ENCODE measurements around the gene DDR2. TPM values are rescaled to one million over a fixed set of nuclear protein-coding genes. Genes with fewer than 3 reads are reported as not detected.

Gene DDR2
- total RNA-seq, 1 donor from 2014 or later: 1.3 TPM

DNA sequence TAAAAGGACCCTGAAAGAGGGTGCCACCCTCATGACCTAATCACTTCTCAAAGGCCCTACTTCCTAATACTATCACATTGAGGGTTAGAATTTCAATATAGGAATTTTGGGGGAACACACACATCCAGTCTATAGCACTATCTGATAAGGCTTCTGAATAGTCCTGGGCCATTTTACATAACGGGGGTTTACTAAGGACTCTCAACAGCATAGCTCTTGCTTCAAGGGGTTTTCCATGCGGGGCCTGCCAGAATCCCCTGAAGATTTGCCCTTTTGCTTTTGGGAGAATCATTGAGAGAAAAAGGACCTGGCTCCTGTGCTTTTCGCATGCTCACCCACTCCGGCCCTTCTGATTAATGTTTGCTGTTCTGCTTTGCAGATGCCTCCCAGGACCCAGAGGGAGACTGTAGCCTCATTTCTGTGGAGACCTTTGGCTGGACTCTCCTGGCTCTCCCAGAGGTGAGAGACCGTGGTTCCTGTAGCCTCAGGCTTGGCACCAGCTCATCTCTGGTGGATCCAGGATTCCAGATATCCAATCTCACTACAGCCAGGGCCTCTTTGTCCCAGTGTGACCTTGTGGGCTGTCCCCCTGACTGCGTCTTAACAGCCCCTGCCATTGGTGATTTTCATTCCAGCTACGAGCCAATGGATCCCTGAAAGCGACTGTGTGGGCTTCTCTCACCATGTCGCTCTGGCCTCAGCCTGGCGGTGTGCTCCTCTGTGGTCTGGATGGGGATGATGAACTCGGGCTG is 72.6 kb downstream of the DDR2 start:
- TF ChIP-seq, protein P1, sequence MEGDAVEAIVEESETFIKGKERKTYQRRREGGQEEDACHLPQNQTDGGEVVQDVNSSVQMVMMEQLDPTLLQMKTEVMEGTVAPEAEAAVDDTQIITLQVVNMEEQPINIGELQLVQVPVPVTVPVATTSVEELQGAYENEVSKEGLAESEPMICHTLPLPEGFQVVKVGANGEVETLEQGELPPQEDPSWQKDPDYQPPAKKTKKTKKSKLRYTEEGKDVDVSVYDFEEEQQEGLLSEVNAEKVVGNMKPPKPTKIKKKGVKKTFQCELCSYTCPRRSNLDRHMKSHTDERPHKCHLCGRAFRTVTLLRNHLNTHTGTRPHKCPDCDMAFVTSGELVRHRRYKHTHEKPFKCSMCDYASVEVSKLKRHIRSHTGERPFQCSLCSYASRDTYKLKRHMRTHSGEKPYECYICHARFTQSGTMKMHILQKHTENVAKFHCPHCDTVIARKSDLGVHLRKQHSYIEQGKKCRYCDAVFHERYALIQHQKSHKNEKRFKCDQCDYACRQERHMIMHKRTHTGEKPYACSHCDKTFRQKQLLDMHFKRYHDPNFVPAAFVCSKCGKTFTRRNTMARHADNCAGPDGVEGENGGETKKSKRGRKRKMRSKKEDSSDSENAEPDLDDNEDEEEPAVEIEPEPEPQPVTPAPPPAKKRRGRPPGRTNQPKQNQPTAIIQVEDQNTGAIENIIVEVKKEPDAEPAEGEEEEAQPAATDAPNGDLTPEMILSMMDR (conservative IDR thresholded peaks at IDR 0.05; ENCODE audit: low read depth, low read length): no peak
- H3K4me3 ChIP-seq (ENCODE audit: low read depth, low read length): no peak overlapping the region
- no peak for DNase-seq (ENCODE audit: low read depth)

DNA sequence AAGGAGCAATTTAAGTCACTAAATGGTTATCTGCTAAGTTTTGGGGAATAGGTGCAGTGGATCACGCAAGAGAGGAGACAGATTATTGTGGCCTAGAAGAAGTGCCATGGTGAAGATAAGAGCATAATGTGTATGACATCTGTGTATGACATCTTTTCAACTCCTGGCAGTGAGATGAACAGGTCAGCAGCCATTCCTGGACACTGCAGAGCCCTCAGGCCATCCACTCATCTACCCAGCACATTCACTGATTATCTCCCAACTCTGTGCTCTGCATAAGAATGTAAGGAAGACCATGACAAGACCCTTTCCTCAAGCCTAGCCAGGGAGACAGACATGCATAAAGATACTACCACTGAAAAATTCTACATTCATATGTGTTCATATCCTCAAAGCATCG is 73.7 kb downstream of the DDR2 start:
- TF ChIP-seq, protein P1 (conservative IDR thresholded peaks at IDR 0.05; ENCODE audit: low read depth, low read length): no peak
- no peak overlapping the region for H3K4me3 ChIP-seq (ENCODE audit: low read depth, low read length)

DNA sequence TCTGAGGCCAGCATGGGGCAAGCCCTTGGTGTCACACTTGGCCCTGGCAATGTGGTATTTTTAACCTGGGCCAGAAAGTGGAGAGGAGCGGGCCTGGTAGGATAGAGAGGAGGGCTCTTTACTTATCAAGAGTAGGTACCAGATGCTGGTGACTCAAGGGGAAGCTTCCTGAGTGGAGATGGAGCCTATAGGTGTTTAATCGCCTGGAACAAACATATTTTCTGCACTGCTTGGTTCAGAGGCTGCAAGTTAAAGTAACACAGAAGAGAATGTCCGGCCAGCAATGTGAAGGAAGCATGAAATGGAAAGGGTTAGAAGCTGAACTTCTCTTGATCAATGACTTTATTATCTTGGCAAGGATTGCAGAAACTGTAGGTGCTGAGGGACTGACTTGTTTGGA is 74.3 kb downstream of the DDR2 start:
- H3K4me3 ChIP-seq (ENCODE audit: low read depth, low read length): no peak overlapping the region
- DNase-seq (ENCODE audit: low read depth): no peak
- TF ChIP-seq, protein P1 (conservative IDR thresholded peaks at IDR 0.05; ENCODE audit: low read depth, low read length): no peak

More for the DNA sequence above, 73.7 kb downstream of the DDR2 start:
- DNase-seq (ENCODE audit: low read depth): no peak

DNA sequence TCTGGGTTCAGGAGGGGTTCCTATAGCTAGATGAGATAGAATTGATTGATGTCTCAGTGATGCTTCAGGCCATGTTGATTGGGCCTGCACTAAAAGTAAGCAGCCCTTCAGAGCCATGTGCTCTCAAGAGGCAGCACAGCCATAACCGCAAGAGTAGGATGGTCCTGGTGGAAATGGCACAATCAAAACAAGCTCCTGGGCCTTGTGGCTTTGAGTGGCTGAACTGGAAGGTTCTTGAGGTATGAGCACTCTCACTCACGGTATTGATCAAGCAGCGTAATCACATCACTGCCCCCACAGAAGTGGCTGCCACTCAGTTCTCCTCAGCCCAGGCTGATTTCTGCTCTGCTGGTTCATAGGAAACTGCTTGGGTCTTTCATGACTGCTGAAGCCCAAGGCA is 76.0 kb downstream of the DDR2 start:
- no peak for DNase-seq (ENCODE audit: low read depth)
- TF ChIP-seq, protein P1 (conservative IDR thresholded peaks at IDR 0.05; ENCODE audit: low read depth, low read length): no peak
- no peak overlapping the region for H3K4me3 ChIP-seq (ENCODE audit: low read depth, low read length)

DNA sequence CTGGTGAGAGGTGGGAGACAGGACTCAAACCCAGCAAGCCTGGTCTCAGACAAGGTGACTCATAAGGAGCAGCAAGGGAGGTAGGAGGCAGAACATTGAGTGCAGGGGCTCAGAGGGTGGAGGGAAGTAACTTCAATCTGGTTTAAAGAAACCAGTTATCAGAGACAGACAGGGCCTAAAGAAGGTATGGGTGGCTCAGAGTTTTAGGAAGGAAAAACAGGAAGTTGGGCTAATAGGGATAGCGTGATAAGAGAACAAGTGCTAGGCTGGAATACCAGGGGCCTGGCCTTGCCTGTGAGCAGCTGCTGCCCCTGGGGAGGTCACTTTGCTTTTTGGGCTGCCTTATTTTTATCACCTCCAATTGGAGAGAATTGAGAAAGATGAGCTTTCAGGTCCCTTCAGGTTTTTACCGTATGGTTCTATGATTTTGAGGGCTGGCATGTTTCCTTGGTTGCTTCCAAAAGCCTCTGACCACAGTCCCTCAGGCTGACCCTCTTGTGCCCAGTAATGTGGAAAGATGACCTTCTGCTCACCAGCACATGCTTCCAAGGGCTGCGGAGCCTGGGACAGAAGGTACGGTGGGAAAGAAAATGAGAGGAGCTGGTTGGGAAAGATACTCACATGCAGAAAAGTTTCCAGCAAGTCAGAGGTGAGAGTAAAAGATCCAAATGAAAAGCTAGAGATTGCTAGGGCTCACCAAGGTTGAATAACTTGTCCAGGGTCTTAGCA is 77.0 kb downstream of the DDR2 start:
- no peak overlapping the region for H3K4me3 ChIP-seq (ENCODE audit: low read depth, low read length)
- no peak for DNase-seq (ENCODE audit: low read depth)
- TF ChIP-seq, protein P1 (conservative IDR thresholded peaks at IDR 0.05; ENCODE audit: low read depth, low read length): no peak

DNA sequence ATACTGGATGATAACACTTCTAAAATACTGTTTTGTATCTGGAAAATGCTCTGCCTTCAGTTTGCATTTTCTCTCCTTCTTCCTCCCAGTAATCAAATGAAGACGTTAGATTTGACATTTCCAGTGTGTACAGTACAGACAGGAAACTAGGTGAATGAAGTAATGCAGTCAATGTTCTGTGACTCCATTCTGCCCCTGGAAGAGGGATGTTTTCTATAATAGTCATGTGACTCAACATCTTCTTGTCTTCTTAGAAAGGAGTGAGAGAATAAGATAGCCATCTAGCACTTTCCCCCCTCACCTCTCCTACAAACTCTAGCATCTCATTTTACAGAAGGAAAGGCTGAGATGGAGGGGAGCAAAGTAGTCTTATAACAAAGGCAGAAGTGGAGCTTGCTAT is 77.6 kb downstream of the DDR2 start:
- H3K4me3 ChIP-seq (ENCODE audit: low read depth, low read length): no peak overlapping the region
- TF ChIP-seq, protein P1 (conservative IDR thresholded peaks at IDR 0.05; ENCODE audit: low read depth, low read length): no peak
- DNase-seq (ENCODE audit: low read depth): no peak

All from epithelial cell of proximal tubule (primary cell).